GM18517 (cell line): ENCODE data around the gene TNRC6A.
"Not testable (repeated sequence)": the region's sequence is repeated elsewhere in the genome, so short reads cannot be mapped to it uniquely, and the experiment has no call there.

Experiments used
- ATAC-seq: cut with Tn5 transposase; IDR thresholded peaks from one replicate; pipeline ENCODE4 v1.9.1; 2021; ENCODE audit warnings: mild to moderate bottlenecking, moderate library complexity; ENCODE audit not compliant: unreplicated experiment

TNRC6A gene

DNA sequence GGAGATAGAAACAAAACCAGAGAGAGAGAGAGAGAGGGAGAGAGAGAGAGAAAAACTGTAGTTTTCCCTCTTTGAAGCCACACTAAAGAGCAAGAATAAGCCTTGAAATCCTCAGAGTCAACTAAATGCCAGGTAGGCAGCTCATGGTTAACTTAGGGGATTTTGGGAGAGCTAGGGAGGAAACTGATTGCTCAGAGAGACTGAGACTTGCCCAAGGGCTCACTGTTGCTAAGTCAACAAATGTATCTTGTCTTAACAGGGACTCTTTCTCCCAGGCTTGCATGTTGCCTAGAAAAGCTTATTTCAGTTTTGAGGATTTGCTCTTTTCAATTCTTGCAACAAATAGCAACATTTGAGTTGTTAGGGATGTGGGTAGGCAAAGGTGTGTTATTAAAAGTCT lies 111.8 kb downstream of the TNRC6A start:
- ATAC-seq = no peak

- no peak for ATAC-seq
Observed at GRCh38 chr16:24844101-24845030, 114.9 kb downstream of the TNRC6A start.

DNA sequence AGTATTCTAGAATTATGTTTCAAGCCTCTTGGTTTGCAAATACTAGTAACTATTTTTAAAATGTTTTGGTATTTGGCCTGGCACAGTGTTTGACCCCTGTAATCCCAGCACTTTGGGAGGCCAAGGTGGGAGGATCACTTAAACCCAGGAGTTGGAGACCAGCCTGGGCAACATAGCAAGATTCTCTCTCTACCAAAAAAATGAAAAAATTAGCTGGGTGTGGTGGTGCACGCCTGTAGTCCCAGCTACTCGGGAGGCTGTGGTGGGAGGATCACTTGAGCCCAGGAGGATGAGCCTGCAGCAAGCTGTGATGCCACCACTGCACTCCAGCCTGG lies 115.5 kb downstream of the TNRC6A start:
- ATAC-seq = not testable (repeated sequence)

- ATAC-seq = no peak
Observed at GRCh38 chr16:24845726-24846547, 116.5 kb downstream of the TNRC6A start, which contains the start of gene SLC5A11. SLC5A11 (plus strand) TSS chr16:24845963; CDS start chr16:24858644, 12,681 bp downstream.

DNA sequence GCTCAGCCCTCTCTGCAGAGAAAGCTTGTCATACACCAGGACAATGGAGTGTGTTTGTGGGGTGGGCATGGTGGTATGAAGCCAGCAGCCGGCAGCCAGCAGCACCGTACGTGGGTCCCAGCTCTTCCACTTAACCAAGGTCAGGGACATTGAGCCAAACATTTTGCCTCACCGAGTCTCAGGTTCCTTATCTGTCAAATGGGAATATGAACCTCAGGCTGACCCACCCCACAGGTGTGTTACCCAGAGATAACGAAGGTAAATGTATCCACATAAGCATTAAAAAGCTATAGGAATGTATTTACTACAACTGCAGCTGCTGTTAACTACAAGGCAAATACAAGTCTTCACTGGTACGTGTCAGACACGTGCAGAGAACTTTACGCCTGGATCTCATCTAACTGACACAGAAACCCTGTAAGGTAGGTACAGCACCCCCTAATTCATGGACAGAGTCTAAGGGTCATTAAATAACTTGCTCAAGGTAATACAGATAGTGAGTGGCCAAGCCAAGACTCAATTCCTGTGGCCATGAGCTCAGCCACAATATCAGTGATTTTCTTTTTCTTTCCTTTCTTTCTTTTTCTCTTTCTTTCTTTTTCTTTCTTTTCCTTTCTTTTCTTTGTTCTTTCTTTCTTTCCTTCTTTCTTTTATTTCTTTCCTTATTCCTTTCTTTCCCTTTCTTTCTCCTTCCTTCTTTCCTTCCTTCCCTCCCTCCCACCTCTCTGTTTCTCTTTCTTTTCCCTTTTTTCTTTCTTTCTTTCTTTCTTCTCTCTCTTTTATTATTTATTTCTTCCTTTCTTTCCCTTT lies 117.3 kb downstream of the TNRC6A start:
- no peak for ATAC-seq

DNA sequence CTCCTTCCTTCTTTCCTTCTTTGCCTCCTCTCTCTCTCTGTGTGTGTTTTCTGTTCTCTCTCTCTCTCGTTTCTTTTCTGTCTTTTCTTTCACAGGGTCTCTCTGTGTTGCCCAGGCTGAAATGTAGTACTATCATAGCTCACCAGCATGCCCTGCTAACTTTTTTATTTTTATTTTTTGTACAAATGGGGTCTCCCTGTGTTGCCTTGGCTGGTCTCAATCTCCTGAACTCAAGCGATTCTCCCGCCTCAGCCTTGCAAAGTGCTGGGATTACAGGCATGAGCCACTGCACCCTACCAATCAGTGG lies 117.9 kb downstream of the TNRC6A start:
- ATAC-seq = no peak

- ATAC-seq = no peak
Observed at GRCh38 chr16:24848065-24848464, 118.6 kb downstream of the TNRC6A start.

DNA sequence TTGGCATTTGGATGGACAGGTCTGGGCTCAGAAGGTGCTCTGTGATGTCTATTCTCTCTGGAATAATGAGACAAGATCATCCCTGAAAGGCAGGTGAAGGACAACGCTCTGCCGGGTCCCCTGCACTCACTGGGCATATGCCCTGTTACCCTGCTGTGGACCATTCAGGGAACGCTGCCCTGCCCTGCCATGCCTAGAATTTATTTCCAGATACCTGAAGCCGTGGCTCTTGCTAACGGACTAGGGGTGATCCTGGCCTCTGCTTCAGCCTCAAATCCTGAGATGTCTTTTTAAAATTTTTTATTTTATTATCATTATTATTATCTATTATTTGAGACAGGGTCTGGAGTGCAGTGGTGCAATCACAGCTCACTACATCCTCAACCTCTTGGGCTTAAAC lies 120.2 kb downstream of the TNRC6A start:
- ATAC-seq = no peak

GRCh38 chr16:24850289-24850938 lies 121.0 kb downstream of the TNRC6A start:
- no peak for ATAC-seq

- no peak for ATAC-seq
Observed at GRCh38 chr16:24851700-24852099, 122.2 kb downstream of the TNRC6A start.

DNA sequence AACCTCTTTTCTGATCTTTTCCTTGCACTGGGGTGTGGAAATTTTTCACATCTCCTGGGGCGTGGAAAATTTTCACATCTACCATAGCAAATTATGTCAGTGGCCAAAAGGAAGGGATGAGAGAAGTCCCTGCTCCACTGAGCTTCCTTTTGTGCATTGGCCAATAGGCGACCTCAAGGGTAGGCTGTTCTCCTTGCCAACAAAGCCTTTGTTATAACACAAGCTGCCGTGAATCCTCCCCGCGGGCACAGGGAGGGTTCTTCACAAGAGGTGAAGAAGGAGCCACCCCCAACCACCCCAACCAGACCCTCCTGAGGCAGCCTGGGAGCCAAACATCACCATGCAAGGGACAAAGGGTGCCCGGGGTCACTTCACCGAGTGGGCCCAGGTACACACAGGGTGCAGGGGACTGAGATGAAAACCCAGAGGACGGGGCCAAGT lies 122.8 kb downstream of the TNRC6A start:
- ATAC-seq = no peak

DNA sequence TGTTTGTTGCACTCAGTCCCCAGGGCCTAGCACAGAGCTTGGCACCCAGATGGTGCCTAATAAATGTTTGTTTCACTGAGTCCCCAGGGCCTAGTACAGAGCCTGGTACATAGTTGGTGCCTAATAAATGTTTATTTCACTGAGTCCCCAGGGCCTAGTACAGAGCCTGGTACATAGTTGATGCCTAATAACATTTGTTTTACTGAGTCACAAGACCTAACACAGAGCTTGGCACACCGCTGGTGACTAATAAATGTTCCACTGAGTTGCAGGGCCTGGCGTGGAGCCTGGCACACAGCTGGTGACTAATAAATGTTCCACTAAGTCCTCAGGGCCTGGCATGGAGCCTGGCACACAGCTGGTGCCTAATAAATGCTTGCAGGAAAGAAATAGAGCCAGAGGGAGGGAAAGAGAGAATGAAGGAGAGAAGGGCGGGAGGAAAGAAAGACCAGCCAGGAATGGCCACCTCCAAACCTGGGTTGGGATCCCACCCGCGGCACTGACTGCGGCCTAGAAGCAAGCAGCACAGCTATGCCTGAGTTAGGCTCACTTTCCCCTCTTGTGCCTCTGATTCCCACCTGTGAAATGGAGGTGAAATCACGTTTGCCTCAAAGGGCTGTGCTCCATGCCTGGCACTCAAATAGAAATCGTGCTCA lies 123.8 kb downstream of the TNRC6A start:
- ATAC-seq = no peak

DNA sequence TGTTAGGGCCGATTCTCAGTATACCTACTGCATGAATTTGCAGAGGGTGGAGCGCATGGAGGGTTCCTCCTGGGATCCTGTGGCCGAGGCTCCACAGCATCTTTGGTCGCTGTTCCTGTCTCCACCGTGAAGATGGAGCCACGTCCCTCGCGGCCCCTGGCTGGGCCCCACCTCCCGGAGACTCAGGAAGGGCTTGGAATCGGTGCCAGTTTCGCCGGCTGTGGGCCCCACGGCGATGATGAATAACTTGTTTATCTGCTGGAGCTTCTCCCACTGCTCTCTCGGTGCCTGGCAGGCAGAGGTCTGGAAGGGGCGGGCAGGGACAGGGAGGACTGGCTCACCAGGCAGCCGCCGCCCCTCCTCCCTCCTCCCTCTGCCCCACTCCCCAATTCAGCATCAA lies 124.4 kb downstream of the TNRC6A start:
- no peak for ATAC-seq

DNA sequence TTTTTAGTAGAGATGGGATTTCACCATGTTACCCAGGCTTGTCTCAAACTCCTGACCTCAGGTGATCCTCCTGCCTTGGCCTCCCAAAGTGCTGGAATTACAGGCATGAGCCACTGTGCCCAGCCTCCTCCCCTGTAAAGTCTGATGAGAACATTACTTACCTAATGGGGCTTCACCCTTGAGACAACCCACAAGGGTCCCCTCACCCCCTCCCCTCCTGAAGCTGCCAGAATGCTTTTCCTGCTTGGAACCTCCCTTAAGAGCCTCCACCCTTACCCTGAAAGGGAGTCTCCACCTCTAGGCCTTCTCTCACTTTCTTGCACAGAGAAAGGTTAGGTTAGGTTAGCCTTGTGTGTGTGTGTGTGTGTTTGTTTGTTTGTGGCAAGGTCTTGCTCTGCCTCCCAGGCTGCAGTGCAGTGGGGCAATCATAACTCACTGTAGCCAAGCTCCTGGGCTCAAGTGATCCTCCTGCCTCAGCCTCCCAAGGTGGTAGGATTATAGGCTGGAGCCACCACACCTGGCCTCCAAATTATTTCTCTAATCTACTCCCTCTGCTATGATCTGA lies 125.2 kb downstream of the TNRC6A start:
- no peak for ATAC-seq

GRCh38 chr16:24855678-24856077 lies 126.2 kb downstream of the TNRC6A start:
- no peak for ATAC-seq

GRCh38 chr16:24856871-24857270 lies 127.4 kb downstream of the TNRC6A start:
- ATAC-seq = not testable (repeated sequence)

DNA sequence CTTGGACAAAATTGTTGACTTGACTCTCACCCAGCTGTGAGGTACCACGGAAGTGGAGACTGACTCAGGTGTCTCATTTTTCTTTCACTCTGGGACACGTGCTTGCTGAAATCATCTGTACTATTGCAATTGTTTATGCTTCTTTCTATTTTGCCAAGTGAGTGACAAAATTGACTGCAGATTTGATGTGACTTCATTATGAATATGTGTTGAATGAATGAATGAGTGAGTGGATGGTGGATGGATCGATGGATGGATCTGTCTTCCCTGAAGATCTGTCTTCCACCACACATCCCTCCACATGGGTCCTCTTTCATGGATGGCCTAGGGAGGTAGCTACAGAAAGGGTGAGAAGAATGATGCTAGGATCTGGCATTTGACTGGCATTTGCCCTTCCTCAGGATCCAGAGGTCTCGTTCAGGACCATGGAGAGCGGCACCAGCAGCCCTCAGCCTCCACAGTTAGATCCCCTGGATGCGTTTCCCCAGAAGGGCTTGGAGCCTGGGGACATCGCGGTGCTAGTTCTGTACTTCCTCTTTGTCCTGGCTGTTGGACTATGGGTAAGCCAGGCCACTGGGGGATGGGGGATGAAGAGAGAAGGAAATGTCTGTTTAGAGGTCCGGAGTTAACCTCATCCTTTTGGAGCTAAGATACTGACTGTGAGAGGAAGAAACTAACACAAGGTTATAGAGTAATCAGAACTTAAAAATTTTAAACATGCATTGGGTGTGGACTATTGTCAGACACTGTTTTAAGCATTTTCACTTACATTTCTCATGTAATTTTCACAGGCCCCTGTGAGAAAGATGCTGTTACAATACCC lies 129.0 kb downstream of the TNRC6A start:
- no peak for ATAC-seq

DNA sequence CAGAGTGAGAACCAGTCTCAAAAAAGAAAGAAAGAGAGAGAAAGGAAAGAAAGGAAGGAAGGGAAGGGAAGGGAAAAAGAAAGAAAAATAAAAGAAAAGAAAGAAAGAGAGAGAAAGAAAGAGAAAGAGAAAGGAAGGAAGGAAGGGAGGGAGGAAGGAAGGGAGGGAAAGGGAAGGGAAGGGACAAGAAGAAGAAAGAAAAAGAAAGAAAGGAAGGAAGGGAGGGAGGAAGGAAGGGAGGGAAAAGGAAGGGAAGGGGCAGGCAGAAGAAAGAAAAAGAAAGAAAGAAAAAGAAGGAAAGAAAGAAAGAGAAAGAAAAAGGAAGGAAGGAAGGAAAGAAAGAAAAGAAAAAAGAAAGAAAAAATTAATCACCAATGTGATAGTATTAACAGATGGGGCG lies 132.0 kb downstream of the TNRC6A start:
- no peak for ATAC-seq
